HG03108 (cell line): ENCODE data around the gene DOLK.

ENCODE experiments used
- ATAC-seq: cut with Tn5 transposase; IDR thresholded peaks from one replicate; pipeline ENCODE4 v1.9.1; 2021; ENCODE audit warnings: moderate library complexity; ENCODE audit not compliant: unreplicated experiment

DOLK gene

DNA sequence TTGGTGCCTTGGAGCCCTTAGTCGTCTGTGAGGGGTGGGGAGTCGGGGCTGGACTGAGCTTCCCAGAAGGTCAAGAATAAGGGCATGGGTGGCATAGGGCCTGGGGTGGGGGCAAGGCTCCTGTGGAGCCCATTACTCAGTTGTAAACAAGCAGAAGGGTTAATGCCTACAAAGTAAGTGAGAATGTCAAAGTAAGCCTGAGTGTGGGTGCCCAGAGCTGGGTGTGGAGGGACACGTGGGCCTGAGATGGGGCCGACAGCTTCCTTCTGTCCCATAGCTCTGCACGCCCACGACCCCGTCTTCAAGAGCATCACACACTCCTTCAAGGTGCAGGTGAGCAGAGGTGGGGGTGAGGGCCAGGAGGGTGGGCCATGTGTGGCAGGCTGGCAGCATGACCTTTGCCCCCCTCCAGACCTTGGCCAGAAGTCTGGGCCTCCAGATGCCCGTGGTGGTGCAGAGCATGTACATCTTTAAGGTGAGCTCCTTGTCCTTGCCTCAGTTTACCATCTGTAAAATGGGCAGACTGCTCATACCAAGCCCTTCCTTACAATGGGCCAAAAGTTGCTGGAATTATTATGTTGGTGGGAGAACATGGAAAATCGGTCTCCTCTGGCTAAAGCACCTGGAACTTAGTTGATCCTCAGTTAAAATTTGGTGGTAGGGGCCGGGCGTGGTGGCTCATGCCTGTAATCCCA lies 11.1 kb downstream of the DOLK start:
- ATAC-seq: no peak

GRCh38 chr9:128933731-128934130 lies 13.7 kb downstream of the DOLK start:
- ATAC-seq: no peak

DNA sequence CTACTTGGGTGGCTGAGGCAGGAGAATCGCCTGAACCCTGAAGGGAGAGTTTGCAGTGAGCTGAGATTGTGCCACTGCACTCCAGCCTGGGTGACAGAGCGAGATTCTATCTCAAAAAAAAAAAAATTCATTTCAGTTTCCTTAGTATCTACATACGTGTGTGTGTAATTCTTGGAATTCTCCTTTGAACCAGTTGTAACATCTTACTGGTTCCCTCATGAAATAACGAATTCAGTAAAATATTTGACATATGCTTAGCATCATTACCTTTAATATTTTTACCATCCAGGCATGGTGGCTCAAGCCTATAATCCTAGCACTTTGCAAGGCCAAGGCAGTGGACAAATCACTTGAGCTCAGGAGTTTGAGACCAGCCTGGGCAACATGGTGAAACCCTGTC lies 17.8 kb downstream of the DOLK start:
- ATAC-seq: no peak

- ATAC-seq: no peak
Measured at GRCh38 chr9:128928624-128929023, 18.8 kb downstream of the DOLK start.

DNA sequence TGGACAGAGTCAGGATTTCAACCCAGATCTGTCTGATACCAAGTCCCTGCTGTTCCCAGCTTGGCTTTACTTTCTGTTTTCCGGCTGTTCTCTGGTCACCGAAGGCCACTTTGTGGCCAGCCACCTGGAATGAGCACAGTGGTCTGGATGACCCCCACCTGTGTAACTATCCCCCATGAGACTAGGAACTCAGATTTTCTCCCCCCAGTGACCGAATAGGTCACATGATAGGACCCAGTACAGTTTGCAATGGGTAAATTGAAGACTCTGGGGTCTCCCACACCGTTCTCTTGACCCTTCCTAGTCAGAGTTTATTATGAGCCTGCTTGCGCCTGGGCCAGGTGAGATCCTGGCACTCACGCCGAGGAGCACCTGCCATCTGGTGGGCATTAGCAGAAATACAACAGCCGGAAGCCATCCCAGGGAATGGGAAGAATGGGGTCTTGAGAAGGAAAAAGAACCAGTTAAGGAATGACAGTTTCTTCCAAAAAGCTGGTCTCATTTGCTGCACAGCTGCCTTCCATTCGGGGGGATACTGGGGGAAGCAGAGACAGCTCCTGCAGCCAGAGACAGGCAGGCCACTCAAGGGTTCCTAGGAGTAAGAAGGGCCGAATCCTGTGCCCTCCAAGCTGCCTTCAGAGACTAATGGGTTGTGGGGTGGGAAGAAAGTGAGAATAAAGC lies 19.5 kb downstream of the DOLK start:
- ATAC-seq: no peak

GRCh38 chr9:128923493-128923883 lies 23.9 kb downstream of the DOLK start:
- ATAC-seq: no peak

DNA sequence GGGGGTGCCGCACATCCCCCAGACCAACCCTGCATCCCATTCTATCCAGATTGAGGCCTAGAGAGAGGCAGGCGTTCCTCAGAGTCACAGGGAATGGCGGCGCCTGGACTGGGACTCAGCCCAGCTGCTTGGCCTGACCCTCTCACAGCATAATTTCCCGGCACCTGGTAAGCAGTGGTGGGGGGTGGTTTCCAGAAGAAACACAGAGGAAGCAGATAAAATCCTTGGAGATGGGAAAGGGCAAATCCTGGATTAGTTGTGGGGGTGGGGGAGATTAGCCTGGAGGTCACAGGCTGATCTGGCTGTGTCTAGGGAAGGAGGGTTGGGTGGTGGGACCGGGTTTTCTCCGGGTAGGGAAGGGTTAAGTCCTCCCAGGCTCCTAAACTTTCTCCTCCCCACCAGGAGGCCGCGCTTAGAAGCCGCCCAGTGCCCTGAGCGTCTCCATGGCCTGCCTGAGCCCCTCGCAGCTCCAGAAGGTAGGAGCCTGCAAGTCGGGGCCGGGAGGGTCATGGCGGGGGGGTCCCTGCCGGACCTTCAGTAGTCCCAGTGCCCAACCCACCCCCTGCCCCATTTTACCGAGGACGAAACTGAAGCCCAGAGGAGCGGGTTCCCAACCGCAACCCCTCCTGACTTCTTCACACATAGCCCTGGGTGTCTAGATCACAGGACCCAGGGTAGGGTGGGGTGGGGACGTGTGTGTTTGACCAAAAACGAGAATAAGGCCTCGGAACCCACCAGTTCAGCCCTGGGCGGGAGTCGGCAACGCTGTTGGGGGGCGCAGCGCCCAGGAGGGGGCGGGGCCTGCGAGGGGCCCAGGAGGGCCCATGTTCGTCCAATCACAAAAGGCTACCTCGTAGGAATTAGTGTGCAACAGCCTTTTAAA lies 25.3 kb downstream of the DOLK start:
- no peak for ATAC-seq

GRCh38 chr9:128920381-128921058 lies 26.9 kb downstream of the DOLK start, which contains the start of gene PHYHD1:
TSS of gene PHYHD1 (plus strand) at chr9:128920982. CDS start at chr9:128922324, 1,342 bp downstream.
- ATAC-seq: no peak

GRCh38 chr9:128919402-128920089 lies 27.9 kb downstream of the DOLK start:
- ATAC-seq: no peak

GRCh38 chr9:128918921-128919320 lies 28.5 kb downstream of the DOLK start:
- no peak for ATAC-seq

GRCh38 chr9:128917151-128917849 lies 30.1 kb downstream of the DOLK start:
- no peak for ATAC-seq

- no peak for ATAC-seq
Measured at GRCh38 chr9:128916745-128917144, 30.7 kb downstream of the DOLK start.

- ATAC-seq: no peak
Measured at GRCh38 chr9:128916204-128916603, 31.2 kb downstream of the DOLK start.

DNA sequence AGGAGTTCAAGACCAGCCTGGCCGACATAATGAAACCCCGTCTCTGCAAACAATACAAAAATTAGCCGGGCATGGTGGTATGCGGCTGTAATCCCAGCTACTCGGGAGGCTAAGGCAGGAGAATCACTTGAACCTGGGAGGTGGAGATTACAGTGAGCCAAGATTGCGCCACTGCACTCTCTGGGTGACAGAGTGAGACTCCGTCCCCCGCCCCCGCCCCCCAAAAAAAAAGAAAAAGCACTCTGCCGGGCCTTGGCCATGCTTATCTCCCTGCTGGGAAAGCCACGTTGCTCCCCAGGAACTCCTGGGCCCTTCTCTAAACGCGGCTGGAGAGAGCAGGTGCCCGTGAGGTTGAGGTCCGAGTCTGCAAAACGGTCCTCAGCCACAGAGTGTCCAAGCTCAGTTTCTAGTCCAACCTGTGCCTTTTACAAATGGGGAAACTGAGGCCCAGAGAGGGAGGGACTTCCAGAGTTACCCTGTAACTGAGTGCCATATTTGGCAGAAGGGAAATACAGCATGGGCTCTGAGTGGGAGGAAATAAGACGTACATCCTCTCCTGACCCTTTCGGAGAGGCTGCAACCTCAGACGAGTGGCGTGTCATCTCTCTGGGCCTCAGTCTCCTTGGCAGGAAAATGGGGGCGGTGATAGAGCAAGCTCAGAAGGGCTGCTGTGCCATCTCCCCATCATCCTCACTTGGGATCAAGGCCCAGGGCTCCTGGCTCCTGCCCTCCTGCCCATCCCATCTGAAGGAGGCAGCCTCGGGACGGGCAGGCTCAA lies 33.2 kb downstream of the DOLK start:
- no peak for ATAC-seq

GRCh38 chr9:128913048-128913900 lies 34.1 kb downstream of the DOLK start:
- ATAC-seq: no peak

DNA sequence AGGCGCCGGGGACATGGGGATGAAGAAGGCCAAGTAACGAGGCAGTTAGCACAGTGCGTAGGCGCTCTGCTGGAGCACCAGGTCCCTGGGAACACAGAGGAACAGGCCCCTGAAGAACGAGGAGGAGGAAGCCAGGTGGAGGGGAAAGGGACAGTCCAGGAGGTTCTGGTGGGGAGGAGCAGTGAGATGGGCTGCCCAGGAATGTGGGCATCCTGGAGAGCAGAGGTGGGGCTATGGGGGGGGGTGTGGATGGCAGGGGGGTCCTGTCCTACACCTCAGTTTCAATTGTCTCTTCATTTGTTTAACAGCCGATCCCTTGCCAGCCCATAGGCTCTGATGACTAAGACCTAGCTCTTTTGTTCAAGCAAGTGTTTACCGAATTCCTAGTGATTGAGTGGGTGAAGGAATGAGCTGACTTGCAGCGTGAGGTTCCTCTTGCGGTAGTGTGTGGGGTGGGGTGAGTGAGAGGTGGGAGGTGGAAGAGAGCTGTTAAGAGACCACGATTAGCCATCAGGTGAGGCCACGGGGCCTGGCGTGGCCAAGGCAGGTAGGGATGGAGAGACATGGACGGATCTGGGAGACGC lies 35.0 kb downstream of the DOLK start:
- ATAC-seq: no peak

DNA sequence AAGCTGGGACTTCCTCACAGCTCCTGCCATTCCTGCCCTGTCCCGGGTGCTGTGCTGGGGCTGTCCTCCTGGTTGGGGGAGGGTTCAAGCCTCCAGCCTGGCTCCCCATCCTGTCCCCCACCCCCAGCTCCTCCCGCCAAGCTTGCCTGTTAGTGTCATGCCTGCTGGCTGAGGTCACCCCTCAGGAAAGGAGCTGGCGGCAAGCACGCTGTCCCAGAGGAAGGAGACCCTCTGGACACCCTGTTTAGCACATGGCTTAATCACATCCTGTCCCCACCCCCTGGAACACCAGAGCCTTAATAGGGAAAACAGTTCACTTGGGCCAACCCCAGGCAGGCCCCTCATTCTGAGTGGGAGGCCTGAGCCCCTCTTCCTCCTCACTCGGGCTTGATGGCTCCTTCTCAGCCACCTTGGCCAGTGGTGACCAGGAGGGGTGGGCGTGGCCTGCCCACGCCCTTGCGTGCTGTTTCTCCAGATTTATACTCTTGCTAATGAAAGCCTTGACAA lies 35.8 kb downstream of the DOLK start:
- no peak for ATAC-seq

DNA sequence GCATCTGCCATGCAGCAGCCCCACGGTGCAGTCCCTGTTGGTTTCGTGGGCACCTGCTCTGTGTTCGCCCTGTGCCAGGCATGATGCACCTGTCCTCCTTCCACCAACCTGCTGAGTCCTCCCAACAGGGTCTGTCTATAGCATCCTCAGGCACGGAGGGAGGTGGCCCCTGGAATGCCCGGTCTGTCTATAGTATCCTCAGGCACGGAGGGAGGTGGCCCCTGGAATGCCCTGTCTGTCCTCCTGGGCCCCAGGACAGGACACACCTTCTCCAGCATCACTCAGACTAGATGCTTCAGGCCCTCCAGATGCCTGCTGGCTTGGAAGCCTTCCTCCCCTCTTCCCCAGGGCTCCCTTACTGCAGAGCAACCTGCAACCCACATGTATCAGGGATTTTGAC lies 36.5 kb downstream of the DOLK start:
- no peak for ATAC-seq
